Panc1 (cell line): ENCODE results near the gene WDR83. TPM values are rescaled to one million over a fixed set of nuclear protein-coding genes. Genes with fewer than 3 reads are reported as not detected.
A peak's percentile ranks its signal among the peaks of the same experiment; 100 is the strongest.

Source experiments
- ATAC-seq: fragments of 200-7000 bp; cut with Tn5 transposase; 2 replicates; pipeline ENCODE4 v1.9.1; 2020; ENCODE audit warnings: mild to moderate bottlenecking, moderate library complexity
- BruUV-seq: library from RNA; stranded (reverse); fragments of 400-500 nt; replicated peaks from 2 replicates; lab custom pipeline; 2021; lab: Mats Ljungman, UMichigan
- CTCF ChIA-PET: fragments of 300-600 bp; sonication (Branson Sonifier 250); formaldehyde crosslinking; loops from one replicate; lab custom pipeline; 2022; ENCODE audit warnings: antibody characterized with exemption; lab: Charles Lee
- POLR2A ChIA-PET: fragments of 300-600 bp; sonication (Branson Sonifier 250); formaldehyde crosslinking; loops from one replicate; lab custom pipeline; 2022; ENCODE audit warnings: antibody characterized with exemption; lab: Charles Lee
- DNase-seq: peaks from one replicate; pipeline ENCODE4 v3.0.0-alpha.2; 2010; ENCODE audit warnings: low read depth, low spot score
- H3K27ac ChIP-seq: 2 replicates; pipeline ENCODE4 v1.5.1; 2011; ENCODE audit warnings: mild to moderate bottlenecking, low read length, inconsistent platforms
- H3K27me3 ChIP-seq: fragments of 200-500 bp; sonication (Bioruptor generic); 2 replicates; pipeline ENCODE4 v1.6.0; 2014; ENCODE audit warnings: low read length, inconsistent platforms; ENCODE audit not compliant: control insufficient read depth, insufficient read depth
- H3K36me3 ChIP-seq: fragments of 200-500 bp; sonication (Bioruptor generic); 2 replicates; pipeline ENCODE4 v1.5.1; 2014; ENCODE audit warnings: inconsistent platforms, mild to moderate bottlenecking, low read length, moderate library complexity; ENCODE audit not compliant: control insufficient read depth, insufficient read depth
- H3K4me1 ChIP-seq: 2 replicates; pipeline ENCODE4 v1.5.1; 2011; ENCODE audit warnings: inconsistent platforms, mild to moderate bottlenecking, low read length, moderate library complexity; ENCODE audit not compliant: control insufficient read depth, insufficient read depth
- H3K4me3 ChIP-seq, 2 experiments: 2 replicates each; pipeline ENCODE4 v1.5.1; 2011 to 2012; ENCODE audit warnings: low read depth in 2 of 2, low read length in 2 of 2, mild to moderate bottlenecking in 2 of 2, inconsistent platforms in 1 of 2, moderate library complexity in 1 of 2
- H3K9me3 ChIP-seq: fragments of 200-500 bp; sonication (Bioruptor generic); 2 replicates; pipeline ENCODE4 v1.5.1; 2014; ENCODE audit warnings: low read depth, mild to moderate bottlenecking, inconsistent platforms, low read length, moderate library complexity; ENCODE audit not compliant: control insufficient read depth, insufficient read depth
- POLR2AphosphoS5 ChIP-seq: IDR thresholded peaks from 2 replicates; pipeline ENCODE4 v1.6.1; 2012; ENCODE audit warnings: mild to moderate bottlenecking, low read depth, low read length, moderate library complexity
- SIN3A ChIP-seq: IDR thresholded peaks from 2 replicates; pipeline ENCODE4 v1.6.1; 2012; ENCODE audit warnings: low read depth, mild to moderate bottlenecking, low read length, moderate library complexity, borderline replicate concordance; ENCODE audit not compliant: insufficient read depth
- TCF7L2 ChIP-seq: IDR thresholded peaks from 2 replicates; pipeline ENCODE4 v1.6.1; 2011; ENCODE audit warnings: mild to moderate bottlenecking, low read depth, low read length, inconsistent platforms
- in situ Hi-C: cut with HindIII; loops from 2 replicates; pipeline ENCODE4 v1.10.0; 2016; ENCODE audit warnings: low sequenced_read_pairs, low pct_unique_long_range_greater_than_20kb
- intact Hi-C: fragments of 100-400 bp; cut with micrococcal nuclease; formaldehyde crosslinking; loops from one replicate; pipeline ENCODE4 v1.10.0; 2022; ENCODE audit not compliant: unreplicated experiment
- total RNA-seq: library from RNA; stranded (reverse); gene quantifications from one replicate; pipeline ENCODE4 v1.2.1, GENCODE V29; 2021; ENCODE audit not compliant: unreplicated experiment
- TF ChIP-seq, protein P1 (sequence below): fragments of 450-650 bp; IDR thresholded peaks from 2 replicates; pipeline ENCODE4 v1.5.1; 2017; ENCODE audit warnings: mild to moderate bottlenecking
- TF ChIP-seq, protein P2 (sequence below), 2 experiments: IDR thresholded peaks; 2 replicates each; pipeline ENCODE4 v1.6.1; 2011 to 2012; ENCODE audit warnings: low read depth in 2 of 2, control low read depth in 1 of 2, low read length in 1 of 2, mild to moderate bottlenecking in 1 of 2, moderate library complexity in 1 of 2; ENCODE audit not compliant: insufficient read depth in 1 of 2

WDR83 gene
- total RNA-seq, 1 experiment from 2014 or later: 10.8 TPM

DNA sequence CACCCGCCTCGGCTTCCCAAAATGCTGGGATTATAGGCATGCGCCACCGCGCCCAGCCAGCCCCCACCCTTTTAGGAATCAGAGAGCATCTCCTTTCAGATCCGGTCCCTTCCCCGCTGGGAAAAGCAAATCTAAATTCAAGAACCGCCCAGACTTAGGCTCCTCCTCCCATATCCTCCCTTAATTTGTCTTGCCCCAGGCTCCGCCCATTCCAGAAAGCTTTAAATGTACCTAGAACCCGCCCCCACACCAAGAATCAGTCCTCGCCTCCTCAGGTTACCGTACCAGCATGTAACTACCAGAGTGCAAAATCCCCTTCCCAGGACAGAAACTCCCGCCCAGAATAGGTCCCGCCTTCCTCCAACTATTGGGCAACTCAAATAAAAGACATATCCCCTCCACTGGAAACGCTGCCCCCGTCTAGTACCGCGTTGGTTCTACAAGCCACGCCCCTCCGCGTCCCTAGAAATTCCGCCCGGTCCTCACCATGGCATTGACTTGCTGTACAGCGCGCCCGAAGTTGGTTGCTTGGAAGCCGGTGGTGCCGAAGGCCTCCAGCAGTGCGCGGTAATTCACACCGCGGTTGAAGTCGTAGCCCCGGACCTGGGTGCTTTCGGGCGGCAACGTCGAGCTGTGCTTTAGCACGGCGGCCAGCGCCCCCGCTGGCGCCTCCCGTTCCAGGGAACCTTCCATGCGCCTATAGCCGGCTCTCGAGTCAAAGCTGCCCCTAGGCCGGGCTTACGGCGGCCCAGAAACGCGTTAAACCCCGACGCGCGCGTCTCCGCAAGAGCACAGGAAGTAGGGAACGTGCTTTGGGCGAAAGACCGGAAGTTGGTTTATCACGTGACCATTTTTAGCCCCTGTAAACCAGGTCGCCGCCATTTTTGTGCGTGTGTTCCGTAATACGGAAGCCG lies 14.7 kb downstream of the WDR83 start, which contains the start of gene DHPS:
Gene DHPS, minus strand, starts transcription at position 807 of the 914 bp plus-strand sequence. Its CDS starts 114 bp downstream, at position 693.
- no peaks in the 10 kb centered on the region for H3K4me1 ChIP-seq
- BruUV-seq: TSS peak; percentile 94
- H3K9me3 ChIP-seq: no peaks in the 10 kb centered on the region
- in situ Hi-C loops: no loop called here
- intact Hi-C loops: no loop called here
- peak within 1 kb of the TSS; percentile 57 to 72 for H3K4me3 ChIP-seq
- CTCF ChIA-PET: interaction anchor here (1.1 kb wide), 1 partner anchor 166 kb away, joined by 3 read pairs; no protein-coding TSS in a partner anchor
- no peaks in the 10 kb centered on the region for H3K27me3 ChIP-seq
- H3K36me3 ChIP-seq: 0 out of 2 replicates have a peak, but pooled peaks cover 4% of the 10 kb centered on the region
- POLR2A ChIA-PET: interaction anchor here (0.7 to 1.0 kb wide), 2 partner anchors 15 to 113 kb away, joined by 9 to 23 read pairs; partner anchors contain the start of gene FBXW9
- DNase-seq: peak; percentile 79
- H3K27ac ChIP-seq: peak within 1 kb of the TSS; percentile 88
- peak; percentile 89 for ATAC-seq
- no peak for TF ChIP-seq TCF7L2
- TF ChIP-seq POLR2AphosphoS5: peak; percentile 80

DNA sequence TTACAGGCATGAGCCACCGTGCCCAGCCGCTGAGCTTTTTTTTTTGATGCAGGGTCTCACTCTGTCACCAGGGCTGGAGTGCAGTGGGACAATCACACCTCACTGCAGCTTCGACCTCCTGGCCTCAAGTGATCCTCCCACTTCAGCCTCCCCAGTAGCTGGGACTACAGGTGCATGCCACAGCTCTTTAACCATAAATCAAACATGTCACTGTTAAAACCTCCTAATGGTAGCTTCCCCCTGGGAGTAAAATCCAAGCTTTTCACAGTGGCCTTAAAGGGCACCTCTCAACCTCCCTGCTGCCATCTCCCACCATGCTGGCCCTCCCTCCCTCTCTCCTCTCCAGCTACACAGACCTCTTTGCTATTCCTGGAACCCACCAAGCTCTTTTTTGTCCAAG lies 19.2 kb downstream of the WDR83 start:
- H3K4me1 ChIP-seq: no peaks in the 10 kb centered on the region
- ChIA-PET CTCF (no interaction called here), POLR2A (no interaction called here)
- no peaks in the 10 kb centered on the region for H3K36me3 ChIP-seq
- DNase-seq (no peak), ATAC-seq (no peak)
- H3K9me3 ChIP-seq: no peaks in the 10 kb centered on the region
- H3K4me3 ChIP-seq: no peak overlapping the region
- H3K27ac ChIP-seq: no peak overlapping the region
- intact Hi-C loops: no loop called here
- in situ Hi-C loops: no loop called here
- TF ChIP-seq, protein P1, sequence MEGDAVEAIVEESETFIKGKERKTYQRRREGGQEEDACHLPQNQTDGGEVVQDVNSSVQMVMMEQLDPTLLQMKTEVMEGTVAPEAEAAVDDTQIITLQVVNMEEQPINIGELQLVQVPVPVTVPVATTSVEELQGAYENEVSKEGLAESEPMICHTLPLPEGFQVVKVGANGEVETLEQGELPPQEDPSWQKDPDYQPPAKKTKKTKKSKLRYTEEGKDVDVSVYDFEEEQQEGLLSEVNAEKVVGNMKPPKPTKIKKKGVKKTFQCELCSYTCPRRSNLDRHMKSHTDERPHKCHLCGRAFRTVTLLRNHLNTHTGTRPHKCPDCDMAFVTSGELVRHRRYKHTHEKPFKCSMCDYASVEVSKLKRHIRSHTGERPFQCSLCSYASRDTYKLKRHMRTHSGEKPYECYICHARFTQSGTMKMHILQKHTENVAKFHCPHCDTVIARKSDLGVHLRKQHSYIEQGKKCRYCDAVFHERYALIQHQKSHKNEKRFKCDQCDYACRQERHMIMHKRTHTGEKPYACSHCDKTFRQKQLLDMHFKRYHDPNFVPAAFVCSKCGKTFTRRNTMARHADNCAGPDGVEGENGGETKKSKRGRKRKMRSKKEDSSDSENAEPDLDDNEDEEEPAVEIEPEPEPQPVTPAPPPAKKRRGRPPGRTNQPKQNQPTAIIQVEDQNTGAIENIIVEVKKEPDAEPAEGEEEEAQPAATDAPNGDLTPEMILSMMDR: no peak
- no peak for TF ChIP-seq POLR2AphosphoS5
- TF ChIP-seq TCF7L2: no peak
- TF ChIP-seq, protein P2, sequence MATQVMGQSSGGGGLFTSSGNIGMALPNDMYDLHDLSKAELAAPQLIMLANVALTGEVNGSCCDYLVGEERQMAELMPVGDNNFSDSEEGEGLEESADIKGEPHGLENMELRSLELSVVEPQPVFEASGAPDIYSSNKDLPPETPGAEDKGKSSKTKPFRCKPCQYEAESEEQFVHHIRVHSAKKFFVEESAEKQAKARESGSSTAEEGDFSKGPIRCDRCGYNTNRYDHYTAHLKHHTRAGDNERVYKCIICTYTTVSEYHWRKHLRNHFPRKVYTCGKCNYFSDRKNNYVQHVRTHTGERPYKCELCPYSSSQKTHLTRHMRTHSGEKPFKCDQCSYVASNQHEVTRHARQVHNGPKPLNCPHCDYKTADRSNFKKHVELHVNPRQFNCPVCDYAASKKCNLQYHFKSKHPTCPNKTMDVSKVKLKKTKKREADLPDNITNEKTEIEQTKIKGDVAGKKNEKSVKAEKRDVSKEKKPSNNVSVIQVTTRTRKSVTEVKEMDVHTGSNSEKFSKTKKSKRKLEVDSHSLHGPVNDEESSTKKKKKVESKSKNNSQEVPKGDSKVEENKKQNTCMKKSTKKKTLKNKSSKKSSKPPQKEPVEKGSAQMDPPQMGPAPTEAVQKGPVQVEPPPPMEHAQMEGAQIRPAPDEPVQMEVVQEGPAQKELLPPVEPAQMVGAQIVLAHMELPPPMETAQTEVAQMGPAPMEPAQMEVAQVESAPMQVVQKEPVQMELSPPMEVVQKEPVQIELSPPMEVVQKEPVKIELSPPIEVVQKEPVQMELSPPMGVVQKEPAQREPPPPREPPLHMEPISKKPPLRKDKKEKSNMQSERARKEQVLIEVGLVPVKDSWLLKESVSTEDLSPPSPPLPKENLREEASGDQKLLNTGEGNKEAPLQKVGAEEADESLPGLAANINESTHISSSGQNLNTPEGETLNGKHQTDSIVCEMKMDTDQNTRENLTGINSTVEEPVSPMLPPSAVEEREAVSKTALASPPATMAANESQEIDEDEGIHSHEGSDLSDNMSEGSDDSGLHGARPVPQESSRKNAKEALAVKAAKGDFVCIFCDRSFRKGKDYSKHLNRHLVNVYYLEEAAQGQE (IDR thresholded peaks at IDR 0.05; ENCODE audit: insufficient read depth in 1 of 2, low read depth in 2 of 2, low read length in 1 of 2): no peak
- TF ChIP-seq SIN3A: no peak
- no peaks in the 10 kb centered on the region for H3K27me3 ChIP-seq
- BruUV-seq: no TSS peak
